NCI-H446 (cell line): ENCODE data around the gene YTHDF1.
"Not testable (repeated sequence)": the region's sequence is repeated elsewhere in the genome, so short reads cannot be mapped to it uniquely, and the experiment has no call there.

Experiments
- DNase-seq, 2 experiments: peaks; one replicate each; lab custom pipeline; 2025; lab: John Stamatoyannopoulos, UW

YTHDF1 gene

GRCh38 chr20:63171991-63172390 lies 43.9 kb downstream of the YTHDF1 start:
- no peak for DNase-seq

- DNase-seq: no peak
Measured at GRCh38 chr20:63169681-63170080, 46.2 kb downstream of the YTHDF1 start.

GRCh38 chr20:63168861-63169260 lies 47.1 kb downstream of the YTHDF1 start:
- DNase-seq: no peak

- DNase-seq: no peak
Measured at GRCh38 chr20:63167918-63168520, 47.9 kb downstream of the YTHDF1 start.

GRCh38 chr20:63167026-63167917 lies 48.7 kb downstream of the YTHDF1 start:
- DNase-seq: no peak

- DNase-seq: no peak
Measured at GRCh38 chr20:63166193-63167020, 49.5 kb downstream of the YTHDF1 start.

- no peak for DNase-seq
Measured at GRCh38 chr20:63165356-63166192, 50.4 kb downstream of the YTHDF1 start.

- no peak for DNase-seq
Measured at GRCh38 chr20:63164484-63165355, 51.2 kb downstream of the YTHDF1 start.

GRCh38 chr20:63163596-63164483 lies 52.1 kb downstream of the YTHDF1 start:
- no peak for DNase-seq

- no peak for DNase-seq
Measured at GRCh38 chr20:63163171-63163570, 52.8 kb downstream of the YTHDF1 start.

- DNase-seq: no peak
Measured at GRCh38 chr20:63162206-63162795, 53.6 kb downstream of the YTHDF1 start.

- DNase-seq: no peak
Measured at GRCh38 chr20:63161176-63161651, 54.7 kb downstream of the YTHDF1 start.

GRCh38 chr20:63160641-63161175 lies 55.2 kb downstream of the YTHDF1 start:
- no peak for DNase-seq

- no peak for DNase-seq
Measured at GRCh38 chr20:63159826-63160640, 55.9 kb downstream of the YTHDF1 start.

- not testable (repeated sequence) for DNase-seq
Measured at GRCh38 chr20:63159251-63159650, 56.7 kb downstream of the YTHDF1 start.

GRCh38 chr20:63158845-63159244 lies 57.1 kb downstream of the YTHDF1 start:
- no peak for DNase-seq

GRCh38 chr20:63158352-63158751 lies 57.6 kb downstream of the YTHDF1 start:
- no peak for DNase-seq

- not testable (repeated sequence) for DNase-seq
Measured at GRCh38 chr20:63157431-63157830, 58.5 kb downstream of the YTHDF1 start.
